HG02763 (cell line): ENCODE results near the gene PAIP2B.
"Not testable (repeated sequence)": the region's sequence is repeated elsewhere in the genome, so short reads cannot be mapped to it uniquely, and the experiment has no call there.

ENCODE experiments used
- ATAC-seq: cut with Tn5 transposase; IDR thresholded peaks from one replicate; pipeline ENCODE4 v1.9.1; 2021; ENCODE audit warnings: mild to moderate bottlenecking, moderate library complexity; ENCODE audit not compliant: unreplicated experiment

Gene PAIP2B

DNA sequence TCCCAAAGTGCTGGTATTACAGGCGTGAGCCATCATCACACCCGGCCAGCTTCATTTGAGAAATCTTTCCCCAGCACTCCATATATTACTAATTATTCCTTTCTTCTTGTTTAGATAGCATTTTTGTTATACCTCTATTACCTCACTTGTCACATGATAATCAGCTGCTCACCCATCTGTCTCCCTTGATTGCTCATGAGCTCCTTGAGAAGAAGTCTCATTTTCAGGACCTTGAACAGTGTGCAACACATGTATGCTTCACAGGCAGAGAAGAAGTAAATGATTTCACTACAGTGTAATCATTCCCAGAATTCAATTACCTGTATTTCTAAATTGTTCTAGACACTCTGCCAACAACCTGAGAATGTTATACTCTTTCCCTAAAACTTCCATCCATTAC is 6.2 kb downstream of the PAIP2B start:
- no peak for ATAC-seq

DNA sequence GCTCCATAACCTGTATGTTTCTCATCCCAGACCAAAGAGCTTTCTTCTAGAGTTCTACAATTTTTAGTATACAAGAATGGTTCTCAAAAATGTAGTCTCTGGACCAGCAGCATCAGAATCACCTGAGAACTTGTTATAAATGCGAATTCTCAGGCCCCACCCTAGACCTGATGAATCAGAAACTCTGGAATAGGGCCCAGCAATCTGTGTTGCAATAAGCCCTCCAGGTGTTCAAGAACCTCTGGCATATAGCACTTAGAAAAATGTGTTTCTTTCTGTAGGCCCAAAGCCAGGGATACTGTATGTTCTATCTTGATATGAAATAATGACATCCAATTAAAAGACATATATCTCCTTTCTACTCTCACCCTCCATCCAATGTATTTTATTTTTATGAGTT is 10.4 kb downstream of the PAIP2B start:
- ATAC-seq = no peak

DNA sequence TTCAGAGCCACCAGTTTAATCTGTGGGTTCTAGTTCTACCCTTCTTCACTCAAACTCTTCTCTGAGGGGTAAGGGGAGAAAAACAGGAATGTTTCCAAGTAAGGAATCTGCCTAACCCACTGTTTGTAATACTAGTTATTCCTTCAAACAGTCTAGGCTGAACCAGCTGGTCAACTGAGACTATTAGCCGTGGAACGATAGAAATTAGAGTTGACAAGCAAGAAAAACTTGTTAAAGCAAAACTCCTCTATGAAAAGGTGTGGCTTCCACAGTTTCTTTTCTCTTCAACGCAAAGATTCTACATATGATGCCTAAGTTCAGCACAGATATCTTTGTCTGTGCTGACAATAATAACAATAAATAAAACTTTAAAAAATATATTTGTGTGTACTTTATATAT is 11.5 kb downstream of the PAIP2B start:
- no peak for ATAC-seq

DNA sequence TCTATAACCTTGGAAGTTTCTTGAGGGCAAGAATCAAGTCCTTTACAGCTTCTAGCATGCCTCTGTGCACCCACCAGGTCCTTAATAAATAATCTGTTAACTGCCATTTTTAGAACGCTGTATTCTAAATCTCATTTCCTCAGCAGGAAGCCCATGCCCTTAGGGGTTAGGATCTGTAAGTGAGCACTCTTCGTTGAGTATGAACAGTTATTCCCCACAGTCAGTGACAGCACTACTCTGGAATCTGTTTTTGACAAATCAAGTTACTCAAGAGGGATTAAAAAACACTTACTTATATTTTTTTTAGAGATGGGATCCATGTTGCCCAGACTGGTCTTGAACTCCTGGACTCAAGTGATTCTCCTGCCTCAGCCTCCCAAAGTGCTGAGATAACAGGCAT is 14.6 kb downstream of the PAIP2B start:
- no peak for ATAC-seq

DNA sequence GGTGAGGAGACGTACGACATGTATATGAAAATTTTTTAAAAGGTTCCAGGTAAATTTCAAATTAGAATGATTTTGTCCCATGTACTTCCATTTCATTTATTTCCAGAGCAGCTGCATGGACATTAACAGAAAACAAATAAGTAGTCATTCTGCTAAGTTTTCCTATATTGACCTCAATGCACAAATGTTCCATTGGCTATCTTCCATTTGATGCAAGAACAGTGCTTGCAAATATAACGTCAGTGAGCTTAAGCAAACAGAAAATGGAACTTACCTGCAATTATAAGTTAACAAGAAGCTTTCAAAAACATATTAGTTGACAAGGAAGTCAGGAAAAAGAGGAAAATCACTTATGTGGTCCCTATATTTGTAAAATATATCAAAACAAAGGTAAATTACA is 16.6 kb downstream of the PAIP2B start:
- no peak for ATAC-seq

DNA sequence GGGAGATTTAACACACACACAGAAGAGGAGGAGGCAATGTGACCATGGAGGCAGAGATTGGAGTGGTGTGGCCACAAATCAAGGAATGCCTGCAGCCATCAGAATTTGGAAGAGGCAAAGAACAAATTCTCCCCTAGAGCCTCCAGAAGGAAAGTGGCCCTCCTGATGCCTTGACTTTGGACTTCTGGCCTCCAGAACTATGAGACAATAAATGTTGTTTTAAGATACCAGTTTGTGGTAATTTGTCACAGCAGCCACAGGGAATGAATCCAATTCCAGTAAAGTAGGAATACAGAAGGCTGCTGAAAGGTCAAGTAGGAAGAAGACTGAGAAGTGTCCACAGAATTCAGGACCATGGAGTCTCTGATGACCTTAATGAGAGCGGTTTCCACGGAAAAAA is 18.1 kb downstream of the PAIP2B start:
- ATAC-seq = no peak

DNA sequence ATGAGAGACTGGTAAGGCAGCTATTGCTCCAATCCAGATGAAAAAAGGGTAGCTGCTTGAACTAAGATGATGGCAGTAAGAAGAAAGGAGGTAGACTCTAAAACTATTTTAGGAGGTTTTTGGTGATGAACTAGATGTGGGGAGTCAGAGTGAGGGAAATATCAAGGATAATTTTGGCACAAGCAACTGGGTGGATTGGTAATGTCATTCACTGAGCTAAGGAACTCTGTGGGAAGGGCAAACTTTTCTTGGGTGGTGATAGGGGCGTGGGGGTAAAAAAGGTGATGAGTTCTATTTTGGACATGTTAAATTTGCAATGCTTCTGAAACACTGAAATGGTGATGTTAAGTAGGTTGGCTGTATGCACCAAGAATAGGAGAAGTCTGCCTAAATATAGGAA is 19.3 kb downstream of the PAIP2B start:
- ATAC-seq = no peak

DNA sequence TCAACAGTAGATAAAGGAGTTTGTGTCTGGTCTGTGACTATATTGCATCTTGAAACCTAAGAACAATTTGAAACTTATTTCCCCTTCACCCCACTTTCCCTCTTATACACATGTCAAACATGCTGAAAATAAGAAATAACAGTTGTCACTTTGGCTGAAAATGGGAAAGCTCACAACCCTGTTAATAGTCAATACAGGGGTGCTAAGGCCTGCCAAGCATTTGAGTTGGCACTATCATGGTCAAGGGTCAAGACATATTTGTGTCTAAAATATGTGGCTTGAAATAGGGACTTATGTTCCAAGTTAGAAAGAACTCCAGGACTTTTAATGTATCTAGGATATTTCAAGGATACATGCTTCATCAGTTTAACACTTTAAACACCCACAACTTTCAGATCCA is 20.6 kb downstream of the PAIP2B start:
- ATAC-seq = no peak

DNA sequence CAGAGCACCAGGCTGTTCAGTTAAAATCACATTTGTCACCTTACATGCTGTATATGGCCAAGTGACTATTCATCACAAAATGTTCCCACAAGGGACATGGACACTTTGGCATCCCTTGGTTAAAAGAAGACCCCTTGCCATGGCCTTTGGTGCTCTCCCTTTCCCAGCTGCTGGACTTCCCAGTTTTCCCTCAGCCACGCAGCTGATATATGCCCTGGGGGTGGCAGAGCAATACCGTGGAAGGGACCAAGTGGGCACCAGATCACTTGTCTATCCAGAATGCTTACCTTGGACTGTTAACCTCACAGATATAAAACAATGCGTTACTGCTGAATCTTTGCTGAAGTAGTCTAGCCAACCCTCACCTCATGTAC is 35.3 kb downstream of the PAIP2B start:
- ATAC-seq = no peak

DNA sequence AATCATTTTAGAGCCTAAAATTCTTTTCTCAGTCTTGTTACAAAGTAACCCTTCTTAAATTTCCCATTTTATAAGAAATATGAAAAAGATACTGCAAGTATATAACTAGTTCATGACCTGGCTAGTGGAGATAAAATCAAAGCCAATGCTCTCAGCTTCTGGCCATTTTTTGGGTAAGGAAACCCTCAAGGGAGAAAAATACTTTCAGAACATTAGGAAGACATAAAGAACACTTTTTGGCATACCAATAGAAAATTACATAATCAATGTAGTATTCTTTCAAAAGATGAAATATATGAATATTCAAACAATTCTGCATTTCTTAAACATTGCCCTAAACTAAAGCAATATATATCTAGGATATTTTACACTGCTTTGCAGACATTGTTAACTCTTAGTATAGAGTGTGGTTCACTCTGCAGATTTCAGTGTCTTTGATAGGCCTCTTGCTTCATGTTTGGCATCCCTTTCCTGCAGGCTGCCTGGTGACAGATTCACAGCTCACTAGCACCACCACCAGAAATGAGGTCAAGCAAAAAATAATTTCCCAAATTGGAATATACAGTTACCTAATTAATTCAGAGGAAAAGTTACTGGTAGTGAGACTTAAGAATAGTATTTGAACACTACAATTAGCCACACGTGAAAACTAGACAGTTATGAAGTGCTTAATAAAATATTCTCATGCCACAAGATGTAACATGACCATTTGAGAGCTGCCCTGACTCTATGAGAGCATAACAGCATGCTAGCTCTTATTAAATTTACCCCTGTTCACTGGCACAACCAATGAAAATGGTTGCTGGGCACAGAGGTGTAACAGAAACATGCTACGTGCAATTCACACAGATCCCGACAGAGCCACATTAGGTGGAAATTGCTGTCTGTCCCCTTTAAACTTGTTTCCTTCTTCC is 36.0 kb downstream of the PAIP2B start:
- no peak for ATAC-seq

DNA sequence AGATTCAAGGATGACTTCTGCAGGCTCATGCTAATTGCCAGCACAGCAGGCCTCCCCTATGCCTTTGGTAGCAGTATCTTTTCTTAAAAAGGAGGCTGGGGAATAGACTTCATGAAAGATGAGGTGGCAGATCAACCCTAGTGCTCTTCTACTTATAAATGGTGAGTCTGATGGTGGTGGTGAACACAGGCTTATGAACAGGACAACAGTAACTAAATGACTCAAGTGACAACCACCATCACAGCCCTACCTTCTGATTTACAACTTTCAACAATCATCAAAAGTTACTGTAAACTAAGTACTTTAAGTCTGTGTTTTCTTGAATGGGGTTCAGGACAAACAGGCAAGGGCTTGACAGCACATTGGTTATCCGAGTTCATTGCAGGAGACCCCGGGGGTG is 39.3 kb downstream of the PAIP2B start:
- no peak for ATAC-seq

DNA sequence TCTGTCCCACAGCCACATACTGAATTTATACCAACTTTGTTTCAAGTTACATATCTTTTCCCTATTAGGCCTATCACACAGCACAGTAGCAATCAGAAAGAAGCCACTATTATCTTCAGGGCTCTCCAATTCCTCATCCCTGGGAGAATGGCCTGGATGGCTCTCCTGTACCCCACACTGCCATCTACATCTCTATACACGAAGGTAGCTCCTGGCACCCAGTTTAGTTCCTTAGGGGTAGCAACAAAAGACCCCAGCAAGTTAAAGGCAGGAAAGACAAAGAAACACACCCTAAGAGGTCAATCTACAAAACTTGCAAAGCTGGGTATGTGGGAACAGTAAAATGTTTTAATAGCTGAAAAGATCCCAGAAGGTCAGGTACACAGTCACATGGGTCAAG is 39.9 kb downstream of the PAIP2B start:
- no peak for ATAC-seq

DNA sequence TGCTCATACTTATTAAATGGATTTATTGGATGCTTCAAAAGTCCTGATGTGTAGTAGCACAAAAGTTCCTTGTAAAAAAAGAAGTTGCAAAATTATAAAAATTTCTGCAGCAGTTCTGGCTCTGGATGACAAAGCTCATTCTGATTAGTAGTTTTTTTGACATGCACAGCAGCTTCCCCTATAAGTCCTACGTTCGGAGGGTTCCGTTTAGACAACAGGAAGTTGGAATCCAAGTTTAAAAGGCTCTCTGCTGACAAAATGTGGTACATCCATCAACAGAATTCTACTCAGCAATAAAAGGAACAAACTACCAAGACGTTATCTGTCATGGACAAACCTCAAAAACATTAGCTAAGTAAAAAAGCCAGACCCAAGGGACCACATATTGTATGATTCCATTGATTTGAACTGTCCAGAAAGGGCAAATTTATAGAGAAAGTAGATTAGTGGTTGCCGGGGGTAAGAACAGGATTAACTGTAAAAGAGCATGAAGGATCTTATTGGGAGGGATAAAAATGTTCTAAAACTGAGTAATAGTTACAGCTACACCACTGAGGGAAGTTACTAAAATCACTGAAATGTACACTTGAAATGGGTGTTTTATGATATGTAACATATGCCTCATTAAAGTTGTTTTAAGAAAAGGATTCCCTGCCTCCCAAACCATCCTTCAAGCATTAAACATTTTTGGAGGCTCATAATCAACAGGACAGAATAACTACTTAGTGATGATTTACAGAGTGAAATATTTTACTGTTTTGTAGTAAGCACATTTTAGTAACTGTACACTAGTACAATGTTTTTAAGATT is 43.4 kb downstream of the PAIP2B start:
- ATAC-seq = not testable (repeated sequence)

DNA sequence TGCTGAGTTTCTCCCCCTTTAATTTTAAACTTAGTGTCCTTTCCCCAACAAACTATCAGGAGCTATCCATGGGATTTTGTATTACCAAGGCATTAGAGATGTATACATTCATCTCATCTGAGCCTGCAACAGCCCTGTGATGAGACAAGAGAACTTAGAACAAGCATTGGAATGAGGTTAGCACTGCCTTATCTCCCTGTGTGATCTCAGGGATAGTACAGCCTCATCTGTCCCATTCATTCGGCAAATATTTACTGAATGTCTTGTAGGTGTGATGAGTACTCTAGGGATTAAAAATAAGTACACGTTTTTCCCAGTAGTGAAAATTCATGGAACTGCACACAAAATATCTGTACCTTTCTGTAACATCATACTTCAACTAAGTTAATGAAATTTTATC is 45.6 kb downstream of the PAIP2B start:
- no peak for ATAC-seq

DNA sequence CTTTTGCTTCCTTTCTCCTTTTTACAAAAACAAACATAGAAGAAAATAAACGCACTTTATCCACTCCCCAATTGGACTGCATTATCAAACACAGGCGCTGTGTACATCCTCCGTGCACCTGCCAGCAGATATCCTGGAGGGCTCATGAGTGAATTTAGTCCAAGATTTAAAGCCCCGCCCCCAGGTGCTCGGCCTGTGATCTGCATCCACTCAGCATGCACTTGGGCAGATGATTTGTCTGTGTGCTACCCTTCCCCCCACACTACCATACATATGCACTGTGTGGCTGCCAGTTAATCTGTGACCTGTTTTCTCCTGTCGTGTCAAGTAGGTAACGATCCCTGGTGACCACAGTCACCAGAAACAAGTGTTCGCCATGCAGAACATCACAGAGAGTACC is 48.1 kb downstream of the PAIP2B start:
- ATAC-seq = not testable (repeated sequence)

DNA sequence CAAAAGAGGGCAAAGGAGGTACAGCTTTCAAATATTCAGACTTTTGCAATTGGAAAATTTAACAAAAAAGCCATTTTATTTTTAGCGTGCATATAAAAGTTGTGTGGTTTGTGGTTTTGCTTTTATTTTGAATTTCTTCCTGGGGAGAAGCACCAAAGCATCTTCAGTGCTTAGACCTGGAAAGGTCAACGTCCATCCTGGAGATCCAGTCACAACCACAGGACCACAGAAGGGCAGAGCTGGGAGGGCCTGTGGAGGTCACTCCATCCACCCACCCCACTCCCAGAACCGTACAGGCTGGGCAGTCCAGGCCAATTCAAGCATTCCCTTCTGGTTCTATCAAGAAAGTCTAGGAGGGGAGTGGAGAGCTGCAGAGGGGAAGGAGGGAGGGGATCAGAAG is 52.7 kb downstream of the PAIP2B start:
- no peak for ATAC-seq

DNA sequence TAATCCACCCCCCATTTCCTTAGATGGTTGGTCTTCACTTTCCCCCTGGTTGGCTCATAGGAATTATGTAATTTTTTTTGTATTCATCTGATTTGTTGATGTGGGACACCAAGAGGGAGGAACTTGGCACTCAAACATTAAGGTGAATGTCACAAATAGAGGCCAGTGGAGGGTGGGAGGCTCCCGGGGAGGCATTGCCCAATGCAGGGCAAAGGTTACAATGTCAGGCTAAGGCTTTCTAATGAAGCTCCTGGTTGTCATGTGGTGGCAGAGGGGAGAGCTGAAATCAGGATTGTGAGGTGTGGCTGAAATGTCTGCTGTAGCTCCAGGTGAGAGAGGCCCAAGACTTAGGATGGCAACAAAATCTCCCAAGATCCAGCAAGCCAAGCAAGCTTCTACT is 53.8 kb downstream of the PAIP2B start:
- no peak for ATAC-seq

DNA sequence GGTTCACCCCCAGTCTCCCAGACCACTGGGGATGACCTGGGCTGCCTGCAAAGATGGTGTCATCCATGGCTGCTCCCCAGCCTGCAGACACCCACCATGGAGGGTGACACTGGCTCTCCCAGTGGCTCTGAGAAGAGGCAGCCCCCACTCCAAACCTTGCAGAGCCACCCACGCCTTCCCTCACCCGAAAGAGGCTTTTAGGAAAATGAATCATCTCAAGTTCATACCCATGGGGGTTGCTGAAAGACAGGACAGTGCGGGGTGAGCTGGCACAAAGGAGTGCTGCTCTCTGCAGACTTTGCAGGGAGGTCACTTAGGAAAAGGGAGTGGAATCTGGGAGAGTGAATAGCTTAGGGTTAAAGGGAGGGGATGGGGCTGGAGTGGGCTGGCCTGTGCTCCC is 60.1 kb downstream of the PAIP2B start:
- ATAC-seq = no peak

DNA sequence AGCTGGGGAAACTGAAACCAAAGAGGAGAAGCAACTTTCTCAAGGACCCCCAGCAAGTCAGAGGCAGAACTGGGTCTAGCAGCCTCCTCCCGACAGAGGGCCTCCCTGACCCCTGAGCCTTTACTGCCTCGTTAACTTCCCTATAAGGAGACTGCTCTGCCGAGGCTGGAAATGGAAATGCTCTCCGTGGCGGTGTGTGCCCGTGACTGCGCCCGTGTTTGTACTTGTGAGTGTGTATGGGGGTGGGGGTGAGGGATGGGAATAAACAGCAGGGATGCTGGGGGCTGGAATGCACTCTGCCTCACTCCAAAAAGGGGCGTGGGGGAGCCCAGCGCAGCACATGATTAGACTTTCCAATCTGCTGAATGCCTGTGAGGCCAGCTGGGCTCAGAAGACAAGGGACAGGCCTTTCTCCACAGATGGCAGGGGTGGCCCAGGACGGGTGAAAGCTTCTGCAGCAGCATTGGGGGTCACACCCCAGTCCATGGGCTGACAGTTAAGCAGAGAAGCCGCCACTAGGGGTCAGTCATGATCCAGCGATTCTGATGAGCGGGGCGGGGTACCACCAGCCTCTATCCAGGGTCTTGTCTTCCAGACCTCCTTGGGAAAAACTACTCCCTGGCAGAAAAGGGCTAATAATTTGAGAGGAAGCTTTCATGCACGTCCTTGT is 69.6 kb downstream of the PAIP2B start:
- no peak for ATAC-seq

DNA sequence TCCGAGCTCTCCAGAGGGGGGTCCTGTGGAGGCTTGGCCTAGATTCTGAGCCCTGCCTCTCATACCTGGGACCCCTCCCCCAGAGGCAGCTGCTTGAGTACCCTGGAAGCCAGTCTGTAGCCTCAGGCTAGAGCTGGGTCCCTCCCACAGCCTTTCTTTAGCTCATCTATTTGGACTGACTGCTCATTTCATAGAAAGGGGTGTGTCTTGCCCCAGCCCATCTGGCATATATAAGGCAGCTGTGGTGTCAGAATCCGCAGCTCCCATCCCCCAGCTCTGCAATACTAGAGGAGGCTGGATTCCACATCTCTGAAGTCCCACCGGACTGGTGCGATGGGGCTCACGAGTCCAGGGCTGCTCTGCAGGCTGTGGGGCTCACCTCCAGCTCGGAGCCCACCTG is 70.3 kb downstream of the PAIP2B start:
- no peak for ATAC-seq

DNA sequence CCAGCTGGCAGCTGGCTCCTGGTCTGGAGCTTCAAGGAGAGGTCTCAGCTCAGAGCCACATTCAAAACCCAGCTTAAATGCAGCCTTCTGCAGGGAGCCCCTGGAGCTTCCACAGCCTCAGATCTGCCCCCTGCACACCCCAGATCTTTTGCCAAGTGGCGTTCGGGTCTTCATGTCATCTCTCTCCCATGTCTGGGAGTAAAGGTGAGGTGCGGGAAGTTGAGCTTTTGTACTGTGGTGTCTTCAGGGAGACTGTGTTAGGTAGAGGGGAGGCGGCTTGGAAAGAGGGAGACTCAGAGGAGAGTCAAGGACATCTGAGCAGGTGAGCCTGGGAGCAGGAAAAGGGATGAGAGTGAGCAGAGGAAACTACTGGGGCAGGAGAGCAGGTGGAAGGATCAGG is 71.1 kb downstream of the PAIP2B start:
- ATAC-seq = no peak

DNA sequence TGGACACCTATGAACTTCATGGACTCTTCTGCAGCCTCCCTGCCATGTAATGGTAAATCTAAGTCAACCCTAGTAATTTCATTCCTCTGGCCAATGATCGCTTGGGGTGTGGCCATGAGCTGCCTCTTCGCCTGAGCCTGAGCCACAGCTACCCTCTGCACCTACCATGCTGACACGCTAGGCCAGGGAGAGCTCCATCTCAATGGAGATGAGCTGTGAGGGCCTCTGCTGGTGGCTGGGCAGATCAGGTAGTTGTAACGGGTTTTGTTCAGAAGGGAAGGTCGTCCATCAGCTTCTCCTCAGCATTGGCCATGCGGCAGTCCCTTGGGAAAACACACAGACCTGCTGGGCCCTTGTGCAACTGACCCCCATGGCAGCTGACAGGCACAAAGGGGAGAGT is 72.1 kb downstream of the PAIP2B start:
- peak; percentile 73 for ATAC-seq
